C4-2B (cell line): ENCODE data around the gene MIPEP.

Experiments used
- CTCF ChIP-seq: fragments of 450-650 bp; conservative IDR thresholded peaks from 2 replicates; pipeline ENCODE4 v1.5.1; 2017; ENCODE audit warnings: mild to moderate bottlenecking
- ZFX ChIP-seq: fragments of 450-650 bp; IDR thresholded peaks from 2 replicates; pipeline ENCODE4 v1.6.1; 2017

GRCh38 chr13:23766283-23766682 is 122.9 kb downstream of the MIPEP start:
- TF ChIP-seq CTCF (no peak), ZFX (no peak)
